ENCODE data around the gene HMCN2.

DNA sequence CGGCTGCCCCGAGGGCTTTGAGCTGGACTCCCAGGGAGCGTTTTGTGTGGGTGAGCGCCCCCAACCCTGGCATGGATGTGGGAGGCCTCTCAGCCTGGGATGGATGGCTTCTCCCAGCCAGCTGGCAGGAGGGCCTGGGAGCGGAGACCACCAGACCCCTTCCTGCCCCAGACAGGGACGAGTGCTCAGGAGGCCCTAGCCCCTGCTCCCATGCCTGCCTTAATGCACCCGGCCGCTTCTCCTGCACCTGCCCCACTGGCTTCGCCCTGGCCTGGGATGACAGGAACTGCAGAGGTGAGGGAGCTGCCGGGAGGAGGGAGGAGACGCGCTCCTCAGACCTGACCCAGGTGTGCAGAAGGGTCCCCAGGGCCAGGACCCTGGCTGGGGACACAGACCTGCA is 161.8 kb downstream of the HMCN2 start:
- TF ChIP-seq, protein P1, sequence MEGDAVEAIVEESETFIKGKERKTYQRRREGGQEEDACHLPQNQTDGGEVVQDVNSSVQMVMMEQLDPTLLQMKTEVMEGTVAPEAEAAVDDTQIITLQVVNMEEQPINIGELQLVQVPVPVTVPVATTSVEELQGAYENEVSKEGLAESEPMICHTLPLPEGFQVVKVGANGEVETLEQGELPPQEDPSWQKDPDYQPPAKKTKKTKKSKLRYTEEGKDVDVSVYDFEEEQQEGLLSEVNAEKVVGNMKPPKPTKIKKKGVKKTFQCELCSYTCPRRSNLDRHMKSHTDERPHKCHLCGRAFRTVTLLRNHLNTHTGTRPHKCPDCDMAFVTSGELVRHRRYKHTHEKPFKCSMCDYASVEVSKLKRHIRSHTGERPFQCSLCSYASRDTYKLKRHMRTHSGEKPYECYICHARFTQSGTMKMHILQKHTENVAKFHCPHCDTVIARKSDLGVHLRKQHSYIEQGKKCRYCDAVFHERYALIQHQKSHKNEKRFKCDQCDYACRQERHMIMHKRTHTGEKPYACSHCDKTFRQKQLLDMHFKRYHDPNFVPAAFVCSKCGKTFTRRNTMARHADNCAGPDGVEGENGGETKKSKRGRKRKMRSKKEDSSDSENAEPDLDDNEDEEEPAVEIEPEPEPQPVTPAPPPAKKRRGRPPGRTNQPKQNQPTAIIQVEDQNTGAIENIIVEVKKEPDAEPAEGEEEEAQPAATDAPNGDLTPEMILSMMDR (IDR thresholded peaks at IDR 0.05) = no peak
- TF ChIP-seq ZFX (IDR thresholded peaks at IDR 0.05; ENCODE audit: borderline replicate concordance) = no peak

Data from 22Rv1 (cell line).